Measurements from ENCODE around the gene PXDC1.

The PXDC1 gene

GRCh38 chr6:3776881-3777507 is 25.5 kb upstream of the PXDC1 start:
- Histone ChIP-seq H2BK5ac (ENCODE audit: low read length) (no peak overlapping the region), H3K23ac (ENCODE audit: low read depth, low read length, poor library complexity) (no peak overlapping the region), H4K8ac (ENCODE audit: low read depth, low read length) (no peak overlapping the region), H3K36me3 (replicated peaks in 1 of 2; ENCODE audit: control insufficient read depth in 2 of 2, insufficient read depth in 2 of 2, low read length in 2 of 2) (no peaks in the 10 kb centered on the region), H4K91ac (ENCODE audit: low read depth, low read length, poor library complexity) (no peak overlapping the region), H2BK120ac (ENCODE audit: low read depth, low read length) (no peak overlapping the region), H3K4me1 (ENCODE audit: control insufficient read depth in 2 of 2, insufficient read depth in 1 of 2, low read depth in 1 of 2, low read length in 2 of 2) (peaks cover 12 to 15% of the 10 kb centered on the region in 2 donors), H3K18ac (ENCODE audit: low read length) (no peak overlapping the region), H3K27me3 (ENCODE audit: control insufficient read depth in 3 of 3, insufficient read depth in 3 of 3, low read depth in 1 of 3, low read length in 3 of 3) (peaks cover 0 to 6% (median 0%) of the 10 kb centered on the region in 3 experiments), H3K79me1 (ENCODE audit: low read depth, low read length) (no peaks in the 10 kb centered on the region), H2AFZ (ENCODE audit: low read length) (no peak overlapping the region), H2AK5ac (ENCODE audit: low read depth, low read length) (no peak overlapping the region), H2BK15ac (ENCODE audit: low read length) (no peak overlapping the region), H3K9me3 (replicated peaks in 1 of 2; ENCODE audit: control insufficient read depth in 2 of 2, insufficient read depth in 1 of 2, low read depth in 1 of 2, low read length in 2 of 2) (peaks cover 3 to 4% of the 10 kb centered on the region in 2 donors), H2BK12ac (ENCODE audit: low read length) (no peak overlapping the region), H3K14ac (ENCODE audit: low read length) (no peak overlapping the region), H3K27ac (replicated peaks; ENCODE audit: low read length) (no peak overlapping the region), H3K4me3 (ENCODE audit: low read length in 2 of 2) (peak overlapping the region; percentile 17 to 65), H3K9ac (ENCODE audit: low read depth, low read length, poor library complexity) (no peak overlapping the region), H3K4me2 (ENCODE audit: insufficient read depth, low read length, poor library complexity, severe bottlenecking) (no peak overlapping the region), H3K4ac (ENCODE audit: low read length) (no peak overlapping the region)
- WGBS, 2 donors (ENCODE audit: extremely low coverage in 2 of 2, insufficient read length in 2 of 2, insufficient replicate concordance in 1 of 2): 100% methylated on average over 1 to 3 of the region's 6 CpGs
- no peak for DNase-seq (ENCODE audit: low spot score)

GRCh38 chr6:3775847-3776246 is 24.3 kb upstream of the PXDC1 start:
- H3K4ac ChIP-seq (ENCODE audit: low read length): no peak overlapping the region
- H2BK5ac ChIP-seq (ENCODE audit: low read length): no peak overlapping the region
- WGBS, 2 donors (ENCODE audit: extremely low coverage in 2 of 2, insufficient read length in 2 of 2, insufficient replicate concordance in 1 of 2): no CpG with 5 or more reads among the region's 4 CpGs
- no peak overlapping the region for H2BK120ac ChIP-seq (ENCODE audit: low read depth, low read length)
- H3K9ac ChIP-seq (ENCODE audit: low read depth, low read length, poor library complexity): no peak overlapping the region
- peaks cover 12% of the 10 kb centered on the region in 2 donors for H3K4me1 ChIP-seq (ENCODE audit: control insufficient read depth in 2 of 2, insufficient read depth in 1 of 2, low read depth in 1 of 2, low read length in 2 of 2)
- no peak overlapping the region for H2AK5ac ChIP-seq (ENCODE audit: low read depth, low read length)
- no peak overlapping the region for H2AFZ ChIP-seq (ENCODE audit: low read length)
- H4K8ac ChIP-seq (ENCODE audit: low read depth, low read length): no peak overlapping the region
- H3K4me2 ChIP-seq (ENCODE audit: insufficient read depth, low read length, poor library complexity, severe bottlenecking): no peak overlapping the region
- peaks cover 3 to 4% of the 10 kb centered on the region in 2 donors for H3K9me3 ChIP-seq (replicated peaks in 1 of 2; ENCODE audit: control insufficient read depth in 2 of 2, insufficient read depth in 1 of 2, low read depth in 1 of 2, low read length in 2 of 2)
- no peak overlapping the region for H2BK12ac ChIP-seq (ENCODE audit: low read length)
- H2BK15ac ChIP-seq (ENCODE audit: low read length): no peak overlapping the region
- no peaks in the 10 kb centered on the region for H3K79me1 ChIP-seq (ENCODE audit: low read depth, low read length)
- no peak overlapping the region for H3K4me3 ChIP-seq (ENCODE audit: low read length in 2 of 2)
- H3K27me3 ChIP-seq (ENCODE audit: control insufficient read depth in 3 of 3, insufficient read depth in 3 of 3, low read depth in 1 of 3, low read length in 3 of 3): peaks cover 0 to 6% (median 0%) of the 10 kb centered on the region in 3 experiments
- no peak overlapping the region for H4K91ac ChIP-seq (ENCODE audit: low read depth, low read length, poor library complexity)
- no peak overlapping the region for H3K18ac ChIP-seq (ENCODE audit: low read length)
- no peak for DNase-seq (ENCODE audit: low spot score)
- H3K14ac ChIP-seq (ENCODE audit: low read length): no peak overlapping the region
- no peaks in the 10 kb centered on the region for H3K36me3 ChIP-seq (replicated peaks in 1 of 2; ENCODE audit: control insufficient read depth in 2 of 2, insufficient read depth in 2 of 2, low read length in 2 of 2)
- H3K27ac ChIP-seq (replicated peaks; ENCODE audit: low read length): no peak overlapping the region
- H3K23ac ChIP-seq (ENCODE audit: low read depth, low read length, poor library complexity): no peak overlapping the region

GRCh38 chr6:3775386-3775785 is 23.9 kb upstream of the PXDC1 start:
- Histone ChIP-seq H3K4me3 (ENCODE audit: low read length in 2 of 2) (no peak overlapping the region), H3K9me3 (replicated peaks in 1 of 2; ENCODE audit: control insufficient read depth in 2 of 2, insufficient read depth in 1 of 2, low read depth in 1 of 2, low read length in 2 of 2) (peaks cover 3 to 4% of the 10 kb centered on the region in 2 donors), H4K91ac (ENCODE audit: low read depth, low read length, poor library complexity) (no peak overlapping the region), H2BK5ac (ENCODE audit: low read length) (no peak overlapping the region), H2AK5ac (ENCODE audit: low read depth, low read length) (no peak overlapping the region), H2BK15ac (ENCODE audit: low read length) (no peak overlapping the region), H3K27ac (replicated peaks; ENCODE audit: low read length) (no peak overlapping the region), H3K4me1 (ENCODE audit: control insufficient read depth in 2 of 2, insufficient read depth in 1 of 2, low read depth in 1 of 2, low read length in 2 of 2) (peaks cover 12 to 16% of the 10 kb centered on the region in 2 donors), H3K9ac (ENCODE audit: low read depth, low read length, poor library complexity) (no peak overlapping the region), H3K36me3 (replicated peaks in 1 of 2; ENCODE audit: control insufficient read depth in 2 of 2, insufficient read depth in 2 of 2, low read length in 2 of 2) (no peaks in the 10 kb centered on the region), H3K27me3 (ENCODE audit: control insufficient read depth in 3 of 3, insufficient read depth in 3 of 3, low read depth in 1 of 3, low read length in 3 of 3) (peaks cover 0 to 6% (median 0%) of the 10 kb centered on the region in 3 experiments), H3K14ac (ENCODE audit: low read length) (no peak overlapping the region), H2AFZ (ENCODE audit: low read length) (no peak overlapping the region), H2BK120ac (ENCODE audit: low read depth, low read length) (no peak overlapping the region), H2BK12ac (ENCODE audit: low read length) (no peak overlapping the region), H3K23ac (ENCODE audit: low read depth, low read length, poor library complexity) (no peak overlapping the region), H4K8ac (ENCODE audit: low read depth, low read length) (no peak overlapping the region), H3K4me2 (ENCODE audit: insufficient read depth, low read length, poor library complexity, severe bottlenecking) (no peak overlapping the region), H3K79me1 (ENCODE audit: low read depth, low read length) (no peaks in the 10 kb centered on the region), H3K18ac (ENCODE audit: low read length) (no peak overlapping the region), H3K4ac (ENCODE audit: low read length) (no peak overlapping the region)
- DNase-seq (ENCODE audit: low spot score): no peak
- no CpG with 5 or more reads among the region's 7 CpGs for WGBS, 2 donors (ENCODE audit: extremely low coverage in 2 of 2, insufficient read length in 2 of 2, insufficient replicate concordance in 1 of 2)

- H3K23ac ChIP-seq (ENCODE audit: low read depth, low read length, poor library complexity): no peak overlapping the region
Observed at GRCh38 chr6:3773678-3774298, 22.3 kb upstream of the PXDC1 start.

More at GRCh38 chr6:3773678-3774298, 22.3 kb upstream of the PXDC1 start:
- no peak for DNase-seq (ENCODE audit: low spot score)
- Histone ChIP-seq H3K4me2 (ENCODE audit: insufficient read depth, low read length, poor library complexity, severe bottlenecking) (no peak overlapping the region), H3K79me1 (ENCODE audit: low read depth, low read length) (no peaks in the 10 kb centered on the region), H3K4me3 (ENCODE audit: low read length in 2 of 2) (no peak overlapping the region), H3K4me1 (ENCODE audit: control insufficient read depth in 2 of 2, insufficient read depth in 1 of 2, low read depth in 1 of 2, low read length in 2 of 2) (peaks cover 12 to 23% of the 10 kb centered on the region in 2 donors), H2AFZ (ENCODE audit: low read length) (no peak overlapping the region), H2BK15ac (ENCODE audit: low read length) (no peak overlapping the region), H3K9me3 (replicated peaks in 1 of 2; ENCODE audit: control insufficient read depth in 2 of 2, insufficient read depth in 1 of 2, low read depth in 1 of 2, low read length in 2 of 2) (peaks cover 3 to 4% of the 10 kb centered on the region in 2 donors), H2BK5ac (ENCODE audit: low read length) (no peak overlapping the region), H3K9ac (ENCODE audit: low read depth, low read length, poor library complexity) (no peak overlapping the region), H3K27ac (replicated peaks; ENCODE audit: low read length) (no peak overlapping the region), H2BK12ac (ENCODE audit: low read length) (no peak overlapping the region), H3K14ac (ENCODE audit: low read length) (no peak overlapping the region), H3K18ac (ENCODE audit: low read length) (no peak overlapping the region), H4K91ac (ENCODE audit: low read depth, low read length, poor library complexity) (no peak overlapping the region), H3K4ac (ENCODE audit: low read length) (no peak overlapping the region), H4K8ac (ENCODE audit: low read depth, low read length) (no peak overlapping the region), H3K36me3 (replicated peaks in 1 of 2; ENCODE audit: control insufficient read depth in 2 of 2, insufficient read depth in 2 of 2, low read length in 2 of 2) (no peaks in the 10 kb centered on the region), H3K27me3 (ENCODE audit: control insufficient read depth in 3 of 3, insufficient read depth in 3 of 3, low read depth in 1 of 3, low read length in 3 of 3) (peaks cover 0 to 5% (median 0%) of the 10 kb centered on the region in 3 experiments), H2AK5ac (ENCODE audit: low read depth, low read length) (no peak overlapping the region), H2BK120ac (ENCODE audit: low read depth, low read length) (no peak overlapping the region)
- WGBS, 2 donors (ENCODE audit: extremely low coverage in 2 of 2, insufficient read length in 2 of 2, insufficient replicate concordance in 1 of 2): no CpG with 5 or more reads among the region's 7 CpGs
